Thoracic aorta (tissue), 2 donors: ENCODE results near the gene NDUFS8. TPM values are rescaled to one million over a fixed set of nuclear protein-coding genes. Genes with fewer than 3 reads are reported as not detected.
A peak's percentile ranks its signal among the peaks of the same experiment; 100 is the strongest.

Experiments used
- ATAC-seq: fragments of 150-250 bp; one replicate; pipeline ENCODE4 v1.8.0; 2017; ENCODE audit warnings: low read depth; ENCODE audit not compliant: insufficient number of reproducible peaks, low FRiP score
- DNase-seq: peaks from one replicate; pipeline ENCODE4 v3.0.0-alpha.2; 2020; ENCODE audit warnings: low spot score
- H3K27ac ChIP-seq, 2 donors: fragments of 200-600 bp; sonication (generic); 1 replicate in 1 of 2; 2 replicates in 1 of 2; pipeline ENCODE4 v1.5.1; 2016; ENCODE audit warnings: mild to moderate bottlenecking in 2 of 2, moderate library complexity in 2 of 2
- H3K27me3 ChIP-seq: fragments of 200-600 bp; sonication (generic); replicated peaks from 2 replicates; pipeline ENCODE4 v1.6.0; 2016; ENCODE audit warnings: mild to moderate bottlenecking; ENCODE audit not compliant: insufficient read depth
- H3K36me3 ChIP-seq: fragments of 200-600 bp; sonication (generic); one replicate; pipeline ENCODE4 v1.5.1; 2016
- H3K4me1 ChIP-seq, 2 donors: fragments of 200-600 bp; sonication (generic); 1 replicate in 1 of 2; 2 replicates in 1 of 2; pipeline versions ENCODE4 v1.5.1 to v1.6.0; 2016; ENCODE audit warnings: low read depth in 2 of 2, mild to moderate bottlenecking in 1 of 2; ENCODE audit not compliant: control insufficient read depth in 1 of 2
- H3K4me3 ChIP-seq: fragments of 200-600 bp; sonication (generic); 2 replicates; pipeline ENCODE4 v1.5.1; 2016; ENCODE audit warnings: mild to moderate bottlenecking
- H3K9me3 ChIP-seq: fragments of 200-600 bp; sonication (generic); 2 replicates; pipeline ENCODE4 v1.5.1; 2016
- total RNA-seq, 2 donors: library from RNA; depleted of rRNA; stranded (reverse); fragments of >200 nt; gene quantifications; one replicate each; pipeline versions ENCODE4 v1.1.0 to v1.2.3, GENCODE V29; 2016
- TF ChIP-seq, protein P1 (sequence below): fragments of 200-600 bp; sonication (generic); IDR thresholded peaks from one replicate; pipeline ENCODE4 v1.5.1; 2019; ENCODE audit warnings: antibody characterized with exemption

Gene NDUFS8
- total RNA-seq, 2 donors from 2014 or later: 85.8 to 96.5 TPM

DNA sequence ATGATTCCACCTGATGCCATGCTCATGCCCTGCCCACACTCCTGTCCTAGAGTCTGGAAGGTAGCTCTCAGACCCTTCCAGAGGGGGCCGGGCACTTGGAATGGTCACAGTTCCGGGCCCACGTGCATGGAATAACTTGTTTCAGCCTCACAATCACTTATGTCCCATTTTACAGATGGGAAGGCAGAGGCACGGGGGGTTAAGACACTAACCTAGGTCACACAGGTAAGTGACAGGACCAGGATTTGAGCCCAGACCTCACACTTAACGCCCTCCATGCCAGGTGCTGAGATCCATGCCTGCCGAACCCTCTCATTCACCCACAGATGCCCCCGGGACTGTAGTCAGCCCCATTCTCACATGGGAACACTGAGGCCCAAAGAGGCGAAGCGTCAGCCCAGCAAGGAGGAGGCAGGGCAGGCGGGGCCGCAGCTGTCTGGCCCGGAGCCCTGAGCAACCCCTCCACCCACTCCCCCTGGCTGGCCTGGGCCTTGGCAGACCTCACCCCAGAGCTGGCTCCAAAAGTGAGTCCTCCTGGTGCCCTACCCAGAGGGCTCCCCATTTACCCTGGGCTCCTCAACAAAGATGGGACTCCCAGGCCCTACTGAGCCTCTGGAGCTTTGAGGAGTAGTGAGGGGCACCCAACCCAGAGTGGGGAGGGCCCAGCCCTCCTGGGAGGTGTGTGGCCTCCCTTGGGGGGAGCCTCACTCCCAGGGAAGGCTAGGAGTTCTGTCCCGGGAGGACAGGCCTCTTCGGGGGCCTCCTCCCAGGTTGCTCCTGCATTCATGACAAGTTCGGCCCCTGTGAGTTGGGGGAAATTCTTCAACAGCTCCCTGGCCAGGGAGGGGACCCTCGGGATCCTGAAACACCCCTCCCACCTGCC, 22.7 kb upstream of the NDUFS8 start:
- Histone ChIP-seq H3K4me1 (peaks cover 9 to 31% of the 10 kb centered on the region in 2 donors), H3K27ac (no peak overlapping the region), H3K27me3 (no peaks in the 10 kb centered on the region), H3K4me3 (no peak overlapping the region), H3K36me3 (no peaks in the 10 kb centered on the region), H3K9me3 (no peaks in the 10 kb centered on the region)
- TF ChIP-seq, protein P1, sequence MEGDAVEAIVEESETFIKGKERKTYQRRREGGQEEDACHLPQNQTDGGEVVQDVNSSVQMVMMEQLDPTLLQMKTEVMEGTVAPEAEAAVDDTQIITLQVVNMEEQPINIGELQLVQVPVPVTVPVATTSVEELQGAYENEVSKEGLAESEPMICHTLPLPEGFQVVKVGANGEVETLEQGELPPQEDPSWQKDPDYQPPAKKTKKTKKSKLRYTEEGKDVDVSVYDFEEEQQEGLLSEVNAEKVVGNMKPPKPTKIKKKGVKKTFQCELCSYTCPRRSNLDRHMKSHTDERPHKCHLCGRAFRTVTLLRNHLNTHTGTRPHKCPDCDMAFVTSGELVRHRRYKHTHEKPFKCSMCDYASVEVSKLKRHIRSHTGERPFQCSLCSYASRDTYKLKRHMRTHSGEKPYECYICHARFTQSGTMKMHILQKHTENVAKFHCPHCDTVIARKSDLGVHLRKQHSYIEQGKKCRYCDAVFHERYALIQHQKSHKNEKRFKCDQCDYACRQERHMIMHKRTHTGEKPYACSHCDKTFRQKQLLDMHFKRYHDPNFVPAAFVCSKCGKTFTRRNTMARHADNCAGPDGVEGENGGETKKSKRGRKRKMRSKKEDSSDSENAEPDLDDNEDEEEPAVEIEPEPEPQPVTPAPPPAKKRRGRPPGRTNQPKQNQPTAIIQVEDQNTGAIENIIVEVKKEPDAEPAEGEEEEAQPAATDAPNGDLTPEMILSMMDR: no peak
- ATAC-seq (no peak), DNase-seq (no peak)

DNA sequence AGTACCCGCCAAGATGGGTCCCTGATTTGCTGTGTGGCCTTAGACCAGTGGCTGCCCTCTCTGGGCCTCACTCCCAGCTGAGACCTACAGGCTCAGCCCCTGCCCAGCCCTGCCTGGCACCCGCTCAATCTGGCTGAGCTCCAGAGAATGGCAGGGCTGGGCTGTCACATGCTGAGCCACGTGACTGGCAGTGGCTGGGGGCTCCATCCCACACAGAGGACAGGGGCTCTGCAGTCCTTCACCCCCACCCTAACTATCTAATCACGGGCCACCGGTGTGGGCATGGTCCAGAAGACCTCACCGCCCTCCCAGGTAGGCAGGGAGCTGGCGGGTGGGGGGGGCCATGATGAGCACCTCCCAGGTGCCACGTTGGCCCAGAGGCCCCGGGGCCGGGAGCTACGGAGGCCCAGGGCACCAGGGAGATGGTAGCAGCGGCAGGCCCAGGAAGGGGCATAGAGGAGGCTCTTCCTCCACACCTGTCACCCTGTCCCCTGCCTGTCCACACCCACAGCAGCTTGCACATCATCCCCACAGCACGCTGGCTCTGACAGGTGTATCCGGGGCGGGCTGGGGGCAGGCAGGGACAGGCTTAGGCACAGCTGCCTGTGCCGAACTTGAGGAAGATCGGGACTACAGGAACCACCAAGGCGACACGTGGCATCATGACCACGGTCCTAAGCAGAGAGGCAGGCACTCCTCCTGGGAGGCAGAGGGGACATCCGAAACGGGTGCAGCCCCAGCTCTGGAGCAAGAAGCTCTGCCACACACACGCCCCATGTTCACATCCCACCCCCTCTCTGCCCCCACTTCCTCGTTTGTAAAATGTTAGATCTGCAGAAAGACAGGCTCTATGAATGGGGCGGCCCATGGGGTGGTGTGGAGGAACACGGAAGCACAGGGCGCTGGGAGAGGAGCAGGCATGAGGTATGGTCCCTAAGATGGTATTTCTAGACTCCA, 21.8 kb upstream of the NDUFS8 start:
- H3K27ac ChIP-seq: peak overlapping the region in 1 of 2 donors; percentile 82
- no peaks in the 10 kb centered on the region for H3K9me3 ChIP-seq
- no peak overlapping the region for H3K4me3 ChIP-seq
- DNase-seq (no peak), ATAC-seq (no peak)
- no peaks in the 10 kb centered on the region for H3K27me3 ChIP-seq
- TF ChIP-seq, protein P1: no peak
- H3K4me1 ChIP-seq: peaks cover 9 to 34% of the 10 kb centered on the region in 2 donors
- H3K36me3 ChIP-seq: no peaks in the 10 kb centered on the region

- Histone ChIP-seq H3K4me1 (peaks cover 9 to 29% of the 10 kb centered on the region in 2 donors), H3K9me3 (no peaks in the 10 kb centered on the region), H3K36me3 (no peaks in the 10 kb centered on the region), H3K4me3 (peak overlapping the region; percentile 71), H3K27ac (peak overlapping the region; percentile 82), H3K27me3 (no peaks in the 10 kb centered on the region)
- ATAC-seq: no peak
- no peak for DNase-seq
- TF ChIP-seq, protein P1: no peak
Observed at GRCh38 chr11:68009391-68010089, 20.9 kb upstream of the NDUFS8 start.

- peak within 1 kb of the TSS; percentile 71 for H3K4me3 ChIP-seq
- ATAC-seq: peak; percentile 62
- H3K9me3 ChIP-seq: no peaks in the 10 kb centered on the region
- H3K36me3 ChIP-seq: no peaks in the 10 kb centered on the region
- no peaks in the 10 kb centered on the region for H3K27me3 ChIP-seq
- DNase-seq: peak; percentile 58
- TF ChIP-seq, protein P1: no peak
- peaks cover 9 to 27% of the 10 kb centered on the region in 2 donors for H3K4me1 ChIP-seq
- peak within 1 kb of the TSS; percentile 82 for H3K27ac ChIP-seq
Observed at GRCh38 chr11:68010090-68011041, 20.1 kb upstream of the NDUFS8 start, which contains the start of gene ALDH3B1. TSS of gene ALDH3B1 (plus strand) at chr11:68010327. CDS start at chr11:68015298, 4,971 bp downstream.
